ENCODE measurements around the gene WEE1. TPM values are rescaled to one million over a fixed set of nuclear protein-coding genes. Genes with fewer than 3 reads are reported as not detected.
"Not testable (repeated sequence)": the region's sequence is repeated elsewhere in the genome, so short reads cannot be mapped to it uniquely, and the experiment has no call there.

WEE1 gene
- total RNA-seq, 2 experiments from 2014 or later, result 44.8 to 46.5 TPM

DNA sequence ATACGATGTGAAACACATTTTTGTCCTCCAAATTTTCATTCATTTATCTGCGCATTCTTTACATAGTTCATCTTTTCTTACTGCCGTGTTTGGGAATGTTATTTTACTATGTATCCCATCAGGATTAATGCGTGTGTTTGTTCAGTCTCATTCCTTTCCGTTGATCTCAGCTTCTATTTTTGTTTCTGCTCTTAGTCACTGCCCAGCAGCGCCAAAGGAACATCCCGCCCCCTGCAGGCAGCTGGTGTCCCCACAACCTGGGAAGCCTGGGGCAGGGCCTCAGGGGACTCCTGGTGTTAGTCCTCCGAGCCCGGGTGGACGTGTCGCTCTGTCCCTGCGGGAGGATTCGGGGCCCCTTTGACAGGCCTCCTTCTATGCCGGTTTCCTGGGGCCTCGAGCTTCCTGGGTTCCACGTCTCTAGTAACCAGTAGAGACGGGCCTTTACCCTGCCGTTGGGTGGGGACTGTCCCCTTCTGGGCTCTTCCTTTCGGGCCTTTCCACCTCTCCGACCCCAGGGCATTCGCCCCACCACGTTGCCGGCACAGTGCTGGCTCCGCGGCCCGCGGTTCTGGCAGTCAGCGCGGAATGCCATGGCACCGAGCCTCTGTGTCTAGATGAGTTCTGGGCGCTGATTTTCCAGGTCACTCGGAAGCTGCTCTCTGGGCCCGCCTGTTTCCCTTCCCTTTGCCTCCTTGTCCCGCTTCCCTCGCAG, 39.8 kb downstream of the WEE1 start:
- DNase-seq, result peak; percentile 94
- Mint-ChIP-seq H3K36me3 (ENCODE audit: low read depth) (no peaks in the 10 kb centered on the region), H3K27me3 (no peaks in the 10 kb centered on the region), H3K9me3 (ENCODE audit: low read depth) (no peaks in the 10 kb centered on the region), H3K27ac (peak overlapping the region; percentile 98), H3K4me3 (peak overlapping the region; percentile 76), H3K4me1 (peaks cover 46% of the 10 kb centered on the region)
- peak; percentile 64 for ATAC-seq
- ChIA-PET CTCF (interaction anchor here (0.5 to 4.9 kb wide), 41 partner anchors 10 to 691 kb away, joined by 3 to 58 read pairs (median 4); partner anchors contain the start of gene WEE1), POLR2A (interaction anchor here (0.6 to 2.1 kb wide), 7 partner anchors 12 to 401 kb away, joined by 3 to 21 read pairs (median 3); partner anchors contain the start of genes WEE1 and ZNF143)
- intact Hi-C loops (cut with DNase I, micrococcal nuclease), result loop anchor here (1.0 to 5.0 kb wide), 11 partner anchors 12 to 709 kb away; partner anchors contain the start of genes ADM (in 1 of the 2), NRIP3 (in 1 of the 2) and TMEM41B (in 1 of the 2)

DNA sequence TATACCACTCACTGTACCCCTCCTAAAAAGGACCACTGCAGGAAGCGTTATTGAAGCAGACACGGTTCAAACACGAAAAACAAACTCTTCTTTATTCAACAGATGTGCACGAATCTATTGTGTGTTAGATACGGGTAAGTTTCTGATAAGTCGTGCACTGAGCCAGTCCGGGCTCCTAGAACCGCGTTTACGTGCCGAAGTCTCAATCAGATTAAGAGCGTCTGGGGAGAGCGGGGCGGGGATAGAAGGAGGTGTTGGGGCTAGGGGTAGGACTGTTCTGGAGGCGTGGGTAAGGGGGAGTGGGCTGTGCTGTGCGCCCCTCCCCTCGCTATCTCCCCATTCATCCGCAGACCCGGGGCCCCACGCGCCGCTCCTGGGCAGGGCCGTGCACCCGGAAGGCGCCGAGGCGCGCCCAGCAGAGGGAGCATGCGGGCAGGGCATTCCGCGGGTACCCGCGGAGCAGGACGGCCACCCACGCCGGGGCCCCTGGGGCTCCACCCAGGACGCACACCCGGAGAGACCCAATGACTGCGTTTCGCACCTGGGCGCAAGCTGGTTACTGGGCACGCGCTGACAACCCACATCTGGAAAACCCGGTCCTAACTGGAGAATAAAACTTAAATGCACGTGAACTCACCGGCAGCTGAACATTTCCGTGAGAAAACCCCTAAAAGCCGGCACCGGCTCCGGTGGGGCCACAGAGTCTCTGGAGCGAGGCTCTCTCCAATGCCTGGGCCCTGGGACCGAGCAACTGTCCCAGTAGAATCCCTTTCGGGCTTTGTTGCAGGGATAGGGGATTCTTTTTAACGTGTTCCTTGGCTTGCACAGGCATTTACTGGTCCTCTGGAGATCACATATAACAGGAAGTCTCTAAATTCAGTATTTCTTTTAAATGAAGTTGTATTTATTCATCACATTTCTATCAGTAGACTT, 40.6 kb downstream of the WEE1 start:
- Mint-ChIP-seq H3K4me1 (peaks cover 46% of the 10 kb centered on the region), H3K27me3 (no peaks in the 10 kb centered on the region), H3K36me3 (ENCODE audit: low read depth) (no peaks in the 10 kb centered on the region), H3K4me3 (peak overlapping the region; percentile 76), H3K9me3 (ENCODE audit: low read depth) (no peaks in the 10 kb centered on the region), H3K27ac (peak overlapping the region; percentile 98)
- ATAC-seq (peak; percentile 76), DNase-seq (peak; percentile 97)
- POLR2A ChIA-PET, result interaction anchor here (0.6 to 2.1 kb wide), 5 partner anchors 41 to 154 kb away, joined by 3 to 21 read pairs (median 4); partner anchors contain the start of genes WEE1 and ZNF143
- intact Hi-C loops (cut with DNase I, micrococcal nuclease), result loop anchor here (1.0 to 5.0 kb wide), 19 partner anchors 13 to 708 kb away; partner anchors contain the start of genes WEE1 (in 2 of the 2), ADM (in 1 of the 2), NRIP3 (in 1 of the 2) and SWAP70 (in 1 of the 2)
- CTCF ChIA-PET, result interaction anchor here (0.6 to 4.9 kb wide), 32 partner anchors 9 to 1196 kb away, joined by 3 to 58 read pairs (median 5); partner anchors contain the start of gene WEE1

DNA sequence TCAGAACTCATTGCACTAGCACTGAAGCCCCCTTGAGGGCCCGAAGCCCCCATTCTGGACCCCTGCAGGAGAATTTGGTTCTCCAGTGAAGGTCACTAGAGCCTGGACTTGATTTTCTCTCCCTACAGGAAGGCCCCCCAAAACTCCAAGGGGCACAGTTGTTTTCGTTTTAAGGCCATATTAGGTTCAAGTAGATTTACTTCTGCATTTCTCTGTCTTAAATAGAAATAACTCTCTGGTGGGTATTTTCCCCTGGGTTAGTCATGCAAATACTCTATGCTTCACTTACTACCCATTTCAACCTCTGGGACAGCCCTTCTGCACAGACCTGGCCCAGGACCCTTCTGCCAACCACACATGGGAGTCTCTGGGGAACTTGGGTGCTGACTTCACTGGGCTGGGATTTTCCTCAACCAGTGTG, 41.6 kb downstream of the WEE1 start:
- H3K27me3 Mint-ChIP-seq, result no peaks in the 10 kb centered on the region
- CTCF ChIA-PET, result no interaction called here
- intact Hi-C loops (cut with DNase I, micrococcal nuclease), result loop anchor here (2.0 kb wide), 2 partner anchors 42 to 692 kb away; partner anchors contain the start of gene WEE1 (in 1 of the 2)
- no peaks in the 10 kb centered on the region for H3K9me3 Mint-ChIP-seq (ENCODE audit: low read depth)
- no peaks in the 10 kb centered on the region for H3K36me3 Mint-ChIP-seq (ENCODE audit: low read depth)
- ATAC-seq, result no peak
- peak; percentile 39 for DNase-seq
- no peak overlapping the region for H3K27ac Mint-ChIP-seq
- peak overlapping the region; percentile 76 for H3K4me3 Mint-ChIP-seq
- POLR2A ChIA-PET, result interaction anchor here (0.6 kb wide), 1 partner anchor 269 kb away, joined by 7 read pairs; no protein-coding TSS in a partner anchor
- peaks cover 46% of the 10 kb centered on the region for H3K4me1 Mint-ChIP-seq

DNA sequence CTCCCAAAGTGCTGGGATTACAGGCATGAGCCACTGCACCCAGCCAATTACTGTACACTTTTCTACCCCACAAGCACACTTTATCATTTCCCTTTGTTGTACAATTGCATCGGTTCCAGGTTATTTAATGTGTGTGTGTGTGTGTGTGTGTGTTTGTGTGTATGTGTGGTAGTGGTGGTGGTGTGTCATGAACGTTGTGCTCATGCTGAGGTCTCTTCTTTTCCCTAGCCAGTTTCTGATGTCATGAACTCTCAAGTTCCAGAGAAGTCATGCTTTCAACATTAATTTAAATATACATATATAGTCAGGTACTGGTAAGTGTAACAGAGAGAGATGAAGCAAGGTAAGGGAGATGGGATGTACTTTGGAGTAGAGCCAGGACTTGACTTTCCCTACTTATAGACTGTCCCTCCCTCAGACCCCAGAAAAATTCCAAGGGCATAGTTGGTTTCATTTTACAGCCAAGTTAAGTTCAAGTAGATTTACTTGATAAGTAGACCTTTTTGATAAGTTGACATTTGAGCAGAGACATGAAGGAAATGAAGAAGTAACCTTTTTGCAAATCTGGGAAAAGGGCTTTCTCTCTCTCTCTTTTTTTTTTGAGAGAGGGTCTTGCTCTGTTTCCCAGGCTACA, 42.7 kb downstream of the WEE1 start:
- DNase-seq, result no peak
- Mint-ChIP-seq H3K9me3 (ENCODE audit: low read depth) (no peaks in the 10 kb centered on the region), H3K27me3 (no peaks in the 10 kb centered on the region), H3K4me1 (peaks cover 44% of the 10 kb centered on the region), H3K4me3 (no peak overlapping the region), H3K27ac (peak overlapping the region; percentile 43), H3K36me3 (ENCODE audit: low read depth) (no peaks in the 10 kb centered on the region)
- intact Hi-C loops (cut with DNase I, micrococcal nuclease), result no loop called here
- POLR2A ChIA-PET, result interaction anchor here (1.0 kb wide), 1 partner anchor 15 kb away, joined by 4 read pairs; no protein-coding TSS in a partner anchor
- ATAC-seq, result no peak
- CTCF ChIA-PET, result interaction anchor here (2.0 kb wide), 1 partner anchor 132 kb away, joined by 11 read pairs; no protein-coding TSS in a partner anchor

DNA sequence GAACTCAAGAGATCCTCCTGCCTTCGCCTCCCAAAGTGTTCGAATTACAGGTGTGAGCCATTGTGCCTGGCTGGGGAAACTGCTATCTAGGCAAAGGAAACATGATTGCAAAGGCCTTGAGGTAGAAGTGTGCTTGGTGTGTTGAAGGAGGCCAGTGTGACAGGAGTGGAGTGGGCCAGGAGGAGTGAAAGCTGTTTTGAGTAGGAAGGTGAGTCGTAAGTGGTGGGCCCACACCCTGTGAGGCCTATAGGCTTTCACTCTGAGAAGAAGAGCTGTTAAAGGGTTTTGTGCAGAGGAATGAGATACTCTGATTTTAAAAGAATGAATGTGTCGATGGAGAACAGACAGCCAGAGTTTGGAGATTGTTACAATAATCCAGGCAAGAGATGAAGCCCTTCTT, 43.4 kb downstream of the WEE1 start:
- ChIA-PET POLR2A (interaction anchor here (1.0 kb wide), 1 partner anchor 16 kb away, joined by 4 read pairs; no protein-coding TSS in a partner anchor), CTCF (interaction anchor here (0.7 to 2.0 kb wide), 5 partner anchors 16 to 190 kb away, joined by 3 to 11 read pairs (median 7); no protein-coding TSS in a partner anchor)
- H3K27ac Mint-ChIP-seq, result no peak overlapping the region
- H3K27me3 Mint-ChIP-seq, result no peaks in the 10 kb centered on the region
- no peaks in the 10 kb centered on the region for H3K9me3 Mint-ChIP-seq (ENCODE audit: low read depth)
- no peak overlapping the region for H3K4me3 Mint-ChIP-seq
- intact Hi-C loops (cut with DNase I, micrococcal nuclease), result no loop called here
- H3K36me3 Mint-ChIP-seq (ENCODE audit: low read depth), result no peaks in the 10 kb centered on the region
- H3K4me1 Mint-ChIP-seq, result peaks cover 42% of the 10 kb centered on the region
- DNase-seq (peak; percentile 53), ATAC-seq (peak; percentile 10)

DNA sequence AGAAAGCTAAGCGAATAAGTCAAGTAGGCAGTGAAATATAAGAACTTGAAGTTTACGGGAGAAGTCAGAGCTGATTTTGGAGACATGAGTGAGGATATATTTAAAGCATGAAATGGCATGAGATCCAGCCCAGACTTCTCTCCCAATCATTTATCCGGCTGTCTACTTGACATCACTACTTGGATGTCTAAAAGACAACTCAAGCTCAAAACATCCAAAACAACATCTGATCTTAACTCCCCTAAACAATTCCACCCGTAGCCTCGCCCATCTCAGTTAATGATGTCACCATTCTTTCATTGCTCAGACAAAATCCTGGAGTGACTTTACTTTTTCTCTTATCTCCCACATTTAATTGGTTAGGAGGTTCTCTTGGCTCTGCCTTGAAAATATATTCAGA, 44.5 kb downstream of the WEE1 start:
- no peak for ATAC-seq
- CTCF ChIA-PET, result interaction anchor here (1.5 to 2.0 kb wide), 3 partner anchors 17 to 130 kb away, joined by 7 to 11 read pairs (median 9); no protein-coding TSS in a partner anchor
- POLR2A ChIA-PET, result no interaction called here
- H3K9me3 Mint-ChIP-seq (ENCODE audit: low read depth), result no peaks in the 10 kb centered on the region
- no peak overlapping the region for H3K27ac Mint-ChIP-seq
- no peak overlapping the region for H3K4me3 Mint-ChIP-seq
- peaks cover 37% of the 10 kb centered on the region for H3K4me1 Mint-ChIP-seq
- intact Hi-C loops (cut with DNase I, micrococcal nuclease), result no loop called here
- no peaks in the 10 kb centered on the region for H3K27me3 Mint-ChIP-seq
- no peaks in the 10 kb centered on the region for H3K36me3 Mint-ChIP-seq (ENCODE audit: low read depth)
- DNase-seq, result no peak

DNA sequence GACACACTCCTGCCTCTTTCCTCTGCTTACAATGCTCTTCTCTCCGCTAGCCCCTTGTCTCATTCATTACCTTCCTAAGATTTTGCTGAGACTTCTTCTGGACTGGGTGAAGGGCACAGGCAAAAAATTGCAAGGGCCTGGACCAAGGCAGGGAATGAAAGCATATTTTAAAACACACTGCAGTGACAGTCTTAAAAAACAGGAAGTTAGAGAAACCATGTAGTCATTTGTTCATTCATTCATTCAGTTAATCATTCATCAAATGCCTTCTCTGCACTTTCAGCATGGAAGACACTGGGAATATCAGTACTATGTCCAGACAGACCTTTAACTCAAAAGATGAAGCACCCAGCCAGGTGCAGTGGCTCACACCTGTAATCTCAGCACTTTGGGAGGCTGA, 45.5 kb downstream of the WEE1 start:
- no peaks in the 10 kb centered on the region for H3K27me3 Mint-ChIP-seq
- no peak overlapping the region for H3K4me3 Mint-ChIP-seq
- ATAC-seq, result no peak
- ChIA-PET CTCF (no interaction called here), POLR2A (no interaction called here)
- H3K27ac Mint-ChIP-seq, result no peak overlapping the region
- H3K9me3 Mint-ChIP-seq (ENCODE audit: low read depth), result no peaks in the 10 kb centered on the region
- H3K4me1 Mint-ChIP-seq, result peaks cover 29% of the 10 kb centered on the region
- intact Hi-C loops (cut with DNase I, micrococcal nuclease), result no loop called here
- H3K36me3 Mint-ChIP-seq (ENCODE audit: low read depth), result no peaks in the 10 kb centered on the region
- DNase-seq, result no peak

DNA sequence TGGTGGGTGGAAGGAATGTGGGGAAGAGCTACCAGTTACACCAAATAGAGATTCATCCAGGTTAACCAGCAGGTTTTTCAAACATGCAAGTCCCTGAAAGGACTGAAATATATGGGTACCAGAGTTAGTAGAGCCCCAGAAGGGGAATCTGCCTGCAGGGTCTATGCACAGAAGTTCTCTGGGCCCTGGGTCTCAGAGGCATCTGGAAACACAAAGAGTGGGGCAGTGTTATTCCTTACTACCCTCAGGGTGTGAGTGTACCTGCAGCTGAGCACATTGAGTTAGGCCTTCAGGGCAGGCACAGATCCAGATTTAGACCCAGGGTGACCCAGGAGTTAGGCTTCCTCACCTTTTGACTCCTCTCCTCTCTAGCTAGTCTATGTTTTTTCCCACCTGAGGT, 46.5 kb downstream of the WEE1 start:
- no peaks in the 10 kb centered on the region for H3K27me3 Mint-ChIP-seq
- ChIA-PET POLR2A (no interaction called here), CTCF (interaction anchor here (0.6 to 2.0 kb wide), 3 partner anchors 85 to 426 kb away, joined by 3 to 7 read pairs (median 4); no protein-coding TSS in a partner anchor)
- H3K4me1 Mint-ChIP-seq, result peaks cover 20% of the 10 kb centered on the region
- DNase-seq (no peak), ATAC-seq (no peak)
- H3K4me3 Mint-ChIP-seq, result no peak overlapping the region
- H3K9me3 Mint-ChIP-seq (ENCODE audit: low read depth), result no peaks in the 10 kb centered on the region
- no peak overlapping the region for H3K27ac Mint-ChIP-seq
- no peaks in the 10 kb centered on the region for H3K36me3 Mint-ChIP-seq (ENCODE audit: low read depth)
- intact Hi-C loops (cut with DNase I, micrococcal nuclease), result no loop called here

DNA sequence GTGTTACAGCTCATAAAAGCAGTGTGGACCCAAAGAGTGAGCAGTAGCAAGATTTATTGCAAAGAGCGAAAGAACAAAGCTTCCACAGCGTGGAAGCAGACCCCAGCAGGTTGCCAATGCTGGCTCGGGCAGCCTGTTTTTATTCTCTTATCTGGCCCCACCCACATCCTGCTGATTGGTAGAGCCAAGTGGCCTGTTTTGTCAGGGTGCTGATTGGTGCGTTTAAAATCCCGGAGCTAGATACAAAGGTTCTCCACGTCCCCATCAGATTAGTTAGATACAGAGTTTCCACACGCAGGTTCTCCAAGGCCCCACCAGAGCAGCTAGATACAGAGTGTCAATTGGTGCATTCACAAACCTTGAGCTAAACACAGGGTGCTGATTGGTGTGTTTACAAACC, 48.9 kb downstream of the WEE1 start:
- H3K4me1 Mint-ChIP-seq; H3K4me3 Mint-ChIP-seq; H3K27ac Mint-ChIP-seq; intact Hi-C loops (cut with DNase I, micrococcal nuclease); H3K9me3 Mint-ChIP-seq (ENCODE audit: low read depth); H3K36me3 Mint-ChIP-seq (ENCODE audit: low read depth); H3K27me3 Mint-ChIP-seq; ATAC-seq; CTCF ChIA-PET; DNase-seq; POLR2A ChIA-PET: not testable (repeated sequence)

DNA sequence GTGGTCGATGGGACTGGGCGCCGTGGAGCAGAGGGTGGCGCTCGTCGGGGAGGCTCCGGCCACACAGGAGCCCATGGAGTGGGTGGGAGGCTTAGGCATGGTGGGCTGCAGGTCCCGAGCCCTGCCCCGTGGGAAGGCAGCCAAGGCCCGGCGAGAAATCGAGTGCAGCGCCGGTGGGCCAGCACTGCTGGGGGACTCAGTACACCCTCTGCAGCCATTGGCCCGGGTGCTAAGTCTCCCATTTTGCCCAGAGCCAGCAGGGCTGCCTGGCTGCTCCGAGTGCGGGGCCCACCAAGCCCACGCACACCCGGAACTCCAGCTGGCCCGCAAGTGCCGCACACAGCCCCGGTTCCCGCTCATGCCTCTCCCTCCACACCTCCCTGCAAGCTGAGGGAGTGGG, 49.6 kb downstream of the WEE1 start:
- DNase-seq; CTCF ChIA-PET; H3K9me3 Mint-ChIP-seq (ENCODE audit: low read depth); ATAC-seq; H3K27ac Mint-ChIP-seq; H3K27me3 Mint-ChIP-seq; intact Hi-C loops (cut with DNase I, micrococcal nuclease); H3K4me3 Mint-ChIP-seq; POLR2A ChIA-PET; H3K36me3 Mint-ChIP-seq (ENCODE audit: low read depth); H3K4me1 Mint-ChIP-seq: not testable (repeated sequence)
